Vagina (tissue), 2 donors: Measurements from ENCODE around the gene HPGDS.
"Not testable (repeated sequence)": the region's sequence is repeated elsewhere in the genome, so short reads cannot be mapped to it uniquely, and the experiment has no call there.

Source experiments
- CTCF ChIP-seq, 3 experiments: fragments of 450-650 bp in 2 of 3; fragments of 200-600 bp in 1 of 3; sonication (generic) in 1 of 3; IDR thresholded peaks; one replicate each; pipeline ENCODE4 v1.5.1; 2017 to 2019; ENCODE audit warnings: antibody characterized with exemption in 3 of 3, mild to moderate bottlenecking in 2 of 3, moderate library complexity in 2 of 3
- POLR2A ChIP-seq, 2 donors: fragments of 450-650 bp; IDR thresholded peaks; one replicate each; pipeline ENCODE4 v1.6.1; 2017; ENCODE audit warnings: antibody characterized with exemption in 2 of 2, mild to moderate bottlenecking in 2 of 2, moderate library complexity in 2 of 2

DNA sequence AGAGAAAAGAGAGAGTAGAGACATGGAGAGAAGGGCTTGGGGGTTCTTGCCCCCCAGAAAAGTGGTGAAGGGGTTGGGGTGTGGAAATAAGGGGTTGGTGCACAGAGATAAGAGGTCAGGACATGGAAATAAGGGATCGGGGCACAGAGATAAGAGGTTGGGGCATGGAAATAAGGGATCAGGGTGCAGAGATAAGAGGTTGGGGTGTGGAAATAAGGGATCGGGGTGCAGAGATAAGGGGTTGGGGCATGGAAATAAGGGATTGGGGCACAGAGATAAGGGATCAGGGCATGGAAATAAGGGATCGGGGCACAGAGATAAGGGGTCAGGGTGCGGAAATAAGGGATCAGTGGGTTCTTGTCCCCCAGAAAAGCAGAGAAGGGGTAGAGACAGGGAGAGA lies 45.3 kb upstream of the HPGDS start:
- TF ChIP-seq CTCF, POLR2A (IDR thresholded peaks at IDR 0.05): not testable (repeated sequence)
